Endothelial cell (in vitro differentiated cells): ENCODE measurements around the gene MAPK7. TPM values are rescaled to one million over a fixed set of nuclear protein-coding genes. Genes with fewer than 3 reads are reported as not detected.

Experiments
- DNase-seq: peaks from one replicate; pipeline ENCODE4 v3.0.0; 2021; ENCODE audit warnings: low spot score
- H3K27ac Mint-ChIP-seq: one replicate; pipeline ENCODE4 v1.8.0; 2021; ENCODE audit warnings: mixed read lengths, inconsistent platforms; ENCODE audit not compliant: unreplicated experiment
- H3K27me3 Mint-ChIP-seq: one replicate; pipeline ENCODE4 v1.8.0; 2021; ENCODE audit warnings: mild to moderate bottlenecking, moderate library complexity, mixed read lengths, inconsistent platforms; ENCODE audit not compliant: unreplicated experiment
- H3K36me3 Mint-ChIP-seq: one replicate; pipeline ENCODE4 v1.8.0; 2021; ENCODE audit warnings: mild to moderate bottlenecking, low read depth, mixed read lengths, inconsistent platforms; ENCODE audit not compliant: unreplicated experiment
- H3K4me1 Mint-ChIP-seq: one replicate; pipeline ENCODE4 v1.8.0; 2021; ENCODE audit warnings: mild to moderate bottlenecking, mixed read lengths, inconsistent platforms; ENCODE audit not compliant: unreplicated experiment
- H3K4me3 Mint-ChIP-seq: one replicate; pipeline ENCODE4 v1.8.0; 2021; ENCODE audit warnings: mild to moderate bottlenecking, mixed read lengths, inconsistent platforms; ENCODE audit not compliant: unreplicated experiment
- H3K9me3 Mint-ChIP-seq: one replicate; pipeline ENCODE4 v1.8.0; 2021; ENCODE audit warnings: mixed read lengths, inconsistent platforms; ENCODE audit not compliant: unreplicated experiment
- total RNA-seq: library from RNA; stranded (reverse); fragmentation: NEBNext Ultra II Directional; extraction: Animal tissue kit (Norgen Biotek cat#: 25700); gene quantifications from one replicate; pipeline ENCODE4 v1.2.1, GENCODE V29; 2021; ENCODE audit not compliant: unreplicated experiment
- TF ChIP-seq, protein P1 (sequence below): fragments of 200-600 bp; sonication (generic); IDR thresholded peaks from one replicate; pipeline ENCODE4 v1.5.0; 2021; ENCODE audit warnings: antibody characterized with exemption; ENCODE audit not compliant: unreplicated experiment

The MAPK7 gene
- total RNA-seq, 1 donor from 2014 or later: 48.5 TPM

DNA sequence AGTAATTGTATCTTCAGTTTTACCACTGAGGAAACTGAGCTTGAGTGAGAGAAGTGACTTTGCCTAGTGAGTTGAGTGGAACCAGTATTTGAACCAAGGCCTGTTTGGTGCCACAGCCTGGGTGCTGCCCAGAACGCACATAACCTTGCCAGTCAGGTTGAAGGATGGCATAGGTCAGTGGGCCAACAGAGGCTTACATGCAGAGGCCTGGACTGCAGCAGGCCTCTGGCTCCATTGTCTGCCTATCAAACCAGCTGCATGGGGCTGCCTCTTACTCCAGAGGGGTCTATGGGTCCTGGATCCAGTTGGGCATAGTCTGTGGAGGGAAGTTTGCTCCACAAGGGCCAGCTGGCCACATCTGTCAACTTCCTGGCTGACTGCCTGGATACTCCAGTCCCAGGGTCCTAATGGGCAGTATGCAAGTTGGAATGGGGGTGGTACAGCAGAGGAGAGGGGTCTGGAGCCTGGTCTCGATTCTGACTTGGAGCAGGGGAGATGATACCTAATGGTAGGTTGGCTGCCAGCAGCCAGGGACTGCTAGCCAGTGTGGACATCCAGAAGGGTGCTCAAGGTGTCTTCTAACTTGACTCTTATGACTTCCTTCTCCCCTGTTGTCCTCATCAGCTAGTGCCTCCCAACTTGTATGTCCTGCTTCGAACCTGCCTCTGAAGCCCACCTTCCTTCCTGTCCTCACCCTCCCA, 21.6 kb downstream of the MAPK7 start:
- no peaks in the 10 kb centered on the region for H3K9me3 Mint-ChIP-seq

DNA sequence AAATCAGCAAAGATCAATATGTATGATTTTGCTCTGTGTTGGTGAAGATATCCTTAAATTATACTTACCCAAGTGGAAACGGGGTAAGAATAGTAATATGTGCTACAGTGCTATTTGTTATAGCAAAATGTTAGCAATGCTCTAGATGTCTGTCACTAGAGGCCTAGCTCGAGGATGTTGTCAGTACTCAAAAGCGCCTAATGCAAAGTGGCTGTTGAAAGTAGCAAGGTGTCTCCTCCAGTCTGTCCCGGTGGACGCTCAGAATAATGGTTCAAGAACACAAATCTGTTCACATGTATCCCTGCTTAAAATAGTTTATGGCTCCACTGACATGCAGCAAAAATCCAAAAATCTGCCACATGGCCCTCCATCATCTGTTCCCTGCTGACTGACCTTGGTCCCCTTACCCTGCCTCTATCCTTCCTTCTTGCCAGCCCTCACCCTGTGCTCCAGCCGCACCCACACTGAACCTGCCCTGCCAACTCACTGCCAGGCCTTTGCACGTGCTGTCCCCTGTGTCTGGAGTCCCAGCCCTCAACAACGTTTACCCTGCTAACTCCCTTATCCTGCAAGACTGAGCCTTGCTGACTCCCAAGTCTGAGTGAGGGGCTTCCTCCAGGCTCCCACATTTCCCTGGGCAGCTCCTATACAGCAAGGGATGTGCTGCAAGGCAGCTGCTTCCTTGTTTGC, 23.2 kb downstream of the MAPK7 start:
- TF ChIP-seq, protein P1, sequence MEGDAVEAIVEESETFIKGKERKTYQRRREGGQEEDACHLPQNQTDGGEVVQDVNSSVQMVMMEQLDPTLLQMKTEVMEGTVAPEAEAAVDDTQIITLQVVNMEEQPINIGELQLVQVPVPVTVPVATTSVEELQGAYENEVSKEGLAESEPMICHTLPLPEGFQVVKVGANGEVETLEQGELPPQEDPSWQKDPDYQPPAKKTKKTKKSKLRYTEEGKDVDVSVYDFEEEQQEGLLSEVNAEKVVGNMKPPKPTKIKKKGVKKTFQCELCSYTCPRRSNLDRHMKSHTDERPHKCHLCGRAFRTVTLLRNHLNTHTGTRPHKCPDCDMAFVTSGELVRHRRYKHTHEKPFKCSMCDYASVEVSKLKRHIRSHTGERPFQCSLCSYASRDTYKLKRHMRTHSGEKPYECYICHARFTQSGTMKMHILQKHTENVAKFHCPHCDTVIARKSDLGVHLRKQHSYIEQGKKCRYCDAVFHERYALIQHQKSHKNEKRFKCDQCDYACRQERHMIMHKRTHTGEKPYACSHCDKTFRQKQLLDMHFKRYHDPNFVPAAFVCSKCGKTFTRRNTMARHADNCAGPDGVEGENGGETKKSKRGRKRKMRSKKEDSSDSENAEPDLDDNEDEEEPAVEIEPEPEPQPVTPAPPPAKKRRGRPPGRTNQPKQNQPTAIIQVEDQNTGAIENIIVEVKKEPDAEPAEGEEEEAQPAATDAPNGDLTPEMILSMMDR: no peak
- peaks cover 3% of the 10 kb centered on the region for H3K27me3 Mint-ChIP-seq
- H3K4me1 Mint-ChIP-seq: peaks cover 3% of the 10 kb centered on the region
- no peak for DNase-seq
- no peak overlapping the region for H3K4me3 Mint-ChIP-seq
- no peak overlapping the region for H3K27ac Mint-ChIP-seq
- H3K9me3 Mint-ChIP-seq: no peaks in the 10 kb centered on the region
- no peaks in the 10 kb centered on the region for H3K36me3 Mint-ChIP-seq

More for the DNA sequence above, 21.6 kb downstream of the MAPK7 start:
- peaks cover 3% of the 10 kb centered on the region for H3K27me3 Mint-ChIP-seq
- no peak overlapping the region for H3K27ac Mint-ChIP-seq
- TF ChIP-seq, protein P1: no peak
- no peaks in the 10 kb centered on the region for H3K36me3 Mint-ChIP-seq
- H3K4me1 Mint-ChIP-seq: peaks cover 3% of the 10 kb centered on the region
- no peak for DNase-seq
- no peak overlapping the region for H3K4me3 Mint-ChIP-seq

DNA sequence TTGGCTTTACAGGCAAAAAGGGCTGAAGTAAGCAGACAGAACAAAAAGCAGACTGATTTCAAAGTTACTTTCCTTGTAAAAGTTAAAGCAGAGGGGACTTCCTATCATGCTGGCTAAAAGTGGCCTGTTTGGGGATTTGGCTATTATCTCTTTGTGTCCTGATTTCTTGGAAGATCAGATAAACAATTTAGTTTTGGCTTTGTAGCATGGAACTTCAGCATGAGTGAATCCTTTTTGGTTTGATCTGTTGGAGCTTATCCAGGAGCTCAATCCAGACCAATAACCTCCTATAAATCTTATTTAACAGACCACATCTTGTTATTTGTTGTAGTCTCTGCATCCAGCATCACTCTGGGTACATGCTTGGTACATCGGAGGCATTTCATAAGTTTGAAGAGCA, 23.9 kb downstream of the MAPK7 start:
- Mint-ChIP-seq H3K9me3 (no peaks in the 10 kb centered on the region), H3K27me3 (peaks cover 3% of the 10 kb centered on the region), H3K36me3 (no peaks in the 10 kb centered on the region), H3K27ac (no peak overlapping the region), H3K4me3 (no peak overlapping the region), H3K4me1 (peaks cover 3% of the 10 kb centered on the region)
- TF ChIP-seq, protein P1: no peak
- no peak for DNase-seq

DNA sequence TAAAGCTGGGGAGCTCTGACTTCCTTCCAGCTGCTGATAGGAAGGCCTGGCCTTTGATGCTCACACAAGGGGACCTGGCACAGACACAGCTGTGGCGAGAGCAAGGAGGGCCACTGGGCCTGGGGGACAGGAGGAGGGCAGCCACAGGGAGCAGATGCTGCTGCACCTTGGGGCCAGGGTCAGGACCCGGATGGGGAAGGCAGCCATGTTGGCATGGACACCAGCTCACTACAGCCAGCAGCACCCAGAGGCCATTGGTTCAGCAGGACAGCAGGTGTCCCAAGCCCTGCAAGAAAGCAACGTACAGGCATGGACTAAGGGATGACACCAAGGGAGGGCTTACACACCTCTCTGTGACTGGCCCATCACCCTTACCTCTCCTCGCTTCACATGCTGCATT, 24.7 kb downstream of the MAPK7 start:
- Mint-ChIP-seq H3K27ac (no peak overlapping the region), H3K4me1 (peaks cover 3% of the 10 kb centered on the region), H3K27me3 (peaks cover 3% of the 10 kb centered on the region), H3K36me3 (no peaks in the 10 kb centered on the region), H3K9me3 (no peaks in the 10 kb centered on the region), H3K4me3 (no peak overlapping the region)
- no peak for DNase-seq
- TF ChIP-seq, protein P1: no peak

DNA sequence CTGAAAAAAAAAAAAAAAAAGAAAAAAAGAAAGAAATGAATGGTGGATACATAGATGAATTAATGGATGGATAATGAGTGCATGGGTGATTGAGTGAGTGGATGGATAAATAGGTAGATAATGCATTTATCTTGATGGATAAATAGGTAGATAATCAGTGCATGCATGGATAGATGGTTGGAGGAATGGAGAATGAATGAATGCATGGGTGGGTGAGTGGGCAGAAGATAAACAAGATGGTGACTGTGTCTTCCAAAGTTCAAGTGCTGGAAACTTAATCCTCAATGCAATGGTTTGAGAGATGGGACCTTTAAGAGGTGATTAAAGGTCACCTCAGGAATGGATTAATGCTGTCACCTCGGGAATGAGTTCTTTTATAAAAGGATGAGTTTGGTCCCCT, 26.0 kb downstream of the MAPK7 start:
- TF ChIP-seq, protein P1: no peak
- Mint-ChIP-seq H3K4me3 (no peak overlapping the region), H3K27me3 (peaks cover 2% of the 10 kb centered on the region), H3K4me1 (no peaks in the 10 kb centered on the region), H3K27ac (no peak overlapping the region), H3K9me3 (no peaks in the 10 kb centered on the region), H3K36me3 (no peaks in the 10 kb centered on the region)
- no peak for DNase-seq
